ENCODE results near the gene NCK2. TPM values are rescaled to one million over a fixed set of nuclear protein-coding genes. Genes with fewer than 3 reads are reported as not detected.

The NCK2 gene
- total and polyA plus RNA-seq, 2 of the 4 experiments (the other 2 are of a cell fraction): 15.8 to 22.2 TPM

- H3K9me3 ChIP-seq (ENCODE audit: control insufficient read depth, insufficient read depth, low read length): no peaks in the 10 kb centered on the region
- in situ Hi-C loops (cut with MboI; ENCODE audit: low sequenced_read_pairs): no loop called here
- no peak overlapping the region for H4K5ac ChIP-seq (ENCODE audit: low read depth, low read length)
- CTCF ChIA-PET: no interaction called here
- intact Hi-C loops (cut with micrococcal nuclease): loop anchor here (2.0 kb wide), 1 partner anchor 38 kb away; no protein-coding TSS in a partner anchor
- no peak overlapping the region for H3K4me2 ChIP-seq (ENCODE audit: low read depth, low read length)
- no peak overlapping the region for H2BK120ac ChIP-seq (ENCODE audit: low read depth, low read length)
- no peak overlapping the region for H2BK20ac ChIP-seq (ENCODE audit: low read depth, low read length)
- H3K9me1 ChIP-seq (ENCODE audit: insufficient read depth, low read length): peaks cover 15% of the 10 kb centered on the region; the same call in 1 of the 2 replicates
- dilution Hi-C loops (cut with HindIII; ENCODE audit: low sequenced_read_pairs, unreplicated experiment): no loop called here
- BruUV-seq (replicated peaks): no TSS peak
- peaks cover 66% of the 10 kb centered on the region for H4K20me1 ChIP-seq (ENCODE audit: insufficient read depth, low read length)
- POLR2A ChIA-PET (ENCODE audit: unreplicated experiment): no interaction called here
- H4K91ac ChIP-seq (ENCODE audit: insufficient read depth, low read depth, low read length): no peak overlapping the region
- no peaks in the 10 kb centered on the region; the same call in 1 of the 2 replicates for H3K27me3 ChIP-seq (ENCODE audit: control insufficient read depth, insufficient read depth, low read length)
- no peak overlapping the region for H3K9ac ChIP-seq (ENCODE audit: low read depth, low read length)
- H3K27ac ChIP-seq (ENCODE audit: insufficient read depth, low read length): no peak overlapping the region
- no peak overlapping the region for H4K8ac ChIP-seq (ENCODE audit: low read depth in 2 of 2, low read length in 2 of 2)
- no peaks in the 10 kb centered on the region for H3K36me3 ChIP-seq (ENCODE audit: control insufficient read depth, insufficient read depth, low read length)
- peaks cover 11% of the 10 kb centered on the region; the same call in 1 of the 2 replicates for H3K4me1 ChIP-seq (ENCODE audit: control insufficient read depth, insufficient read depth, low read length)
- H2AK9ac ChIP-seq (replicated peaks; ENCODE audit: low read depth, low read length, poor library complexity): no peak overlapping the region
- no peak overlapping the region for H3K18ac ChIP-seq (ENCODE audit: low read depth, low read length)
- no peak for ATAC-seq (ENCODE audit: low read depth)
- no peak overlapping the region for H3K4me3 ChIP-seq (ENCODE audit: insufficient read depth, low read depth, low read length)
- no peak overlapping the region for H3K14ac ChIP-seq (replicated peaks; ENCODE audit: low read depth, low read length)
- H3K56ac ChIP-seq (ENCODE audit: extremely low read depth, insufficient read depth, low read length): no peak overlapping the region
- no peak overlapping the region for H2BK15ac ChIP-seq (ENCODE audit: low read depth, low read length)
- no peak overlapping the region for H3K4ac ChIP-seq (ENCODE audit: low read depth, low read length)
- no CpG with 5 or more reads among the region's 4 CpGs for WGBS, 2 experiments (ENCODE audit: extremely low coverage in 2 of 2, insufficient read length in 1 of 2)
- H3K23ac ChIP-seq (ENCODE audit: low read depth, low read length): no peak overlapping the region
- no peak overlapping the region for H2AFZ ChIP-seq (replicated peaks; ENCODE audit: low read length, poor library complexity)
- no peak for DNase-seq
- H2AK5ac ChIP-seq (ENCODE audit: low read depth, low read length): no peak overlapping the region
- TF ChIP-seq ELK1 (IDR thresholded peaks at IDR 0.05; ENCODE audit: borderline replicate concordance, low read depth, low read length) (no peak), RAD21 (IDR thresholded peaks at IDR 0.05; ENCODE audit: low read length) (no peak), RCOR1 (IDR thresholded peaks at IDR 0.05; ENCODE audit: insufficient replicate concordance, low read length) (no peak), NFE2L2 (IDR thresholded peaks at IDR 0.05; ENCODE audit: low read depth, low read length) (no peak), POLR2A (IDR thresholded peaks at IDR 0.05; ENCODE audit: low read depth, low read length) (no peak), FOS (IDR thresholded peaks at IDR 0.05; ENCODE audit: low read depth, low read length) (no peak), RFX5 (IDR thresholded peaks at IDR 0.05; ENCODE audit: low read depth, low read length) (no peak), MAZ (IDR thresholded peaks at IDR 0.05; ENCODE audit: borderline replicate concordance, low read depth, low read length) (no peak), CEBPB (IDR thresholded peaks at IDR 0.05; ENCODE audit: low read depth, low read length) (no peak), MAFK (IDR thresholded peaks at IDR 0.05; ENCODE audit: low read depth, low read length) (no peak), BHLHE40 (IDR thresholded peaks at IDR 0.05; ENCODE audit: low read depth, low read length) (no peak), CTCF (conservative IDR thresholded peaks at IDR 0.05; ENCODE audit: low read depth, low read length) (no peak), MXI1 (IDR thresholded peaks at IDR 0.05; ENCODE audit: borderline replicate concordance, low read depth, low read length) (no peak), CHD1 (IDR thresholded peaks at IDR 0.05; ENCODE audit: low read depth, low read length) (no peak), SMC3 (IDR thresholded peaks at IDR 0.05; ENCODE audit: low read depth, low read length) (no peak), USF2 (IDR thresholded peaks at IDR 0.05; ENCODE audit: low read depth, low read length) (no peak)
- H2BK5ac ChIP-seq (ENCODE audit: low read depth, low read length, poor library complexity, severe bottlenecking): no peak overlapping the region
- peaks cover 37 to 64% of the 10 kb centered on the region in 2 experiments for H3K79me1 ChIP-seq (ENCODE audit: low read depth in 1 of 2, low read length in 2 of 2)
Measured at GRCh38 chr2:105813045-105813315, 68.3 kb downstream of the NCK2 start.

Measured in IMR-90 (cell line).